ENCODE results near the gene SLC35A2.
"Not testable (repeated sequence)": the region's sequence is repeated elsewhere in the genome, so short reads cannot be mapped to it uniquely, and the experiment has no call there.

The SLC35A2 gene

DNA sequence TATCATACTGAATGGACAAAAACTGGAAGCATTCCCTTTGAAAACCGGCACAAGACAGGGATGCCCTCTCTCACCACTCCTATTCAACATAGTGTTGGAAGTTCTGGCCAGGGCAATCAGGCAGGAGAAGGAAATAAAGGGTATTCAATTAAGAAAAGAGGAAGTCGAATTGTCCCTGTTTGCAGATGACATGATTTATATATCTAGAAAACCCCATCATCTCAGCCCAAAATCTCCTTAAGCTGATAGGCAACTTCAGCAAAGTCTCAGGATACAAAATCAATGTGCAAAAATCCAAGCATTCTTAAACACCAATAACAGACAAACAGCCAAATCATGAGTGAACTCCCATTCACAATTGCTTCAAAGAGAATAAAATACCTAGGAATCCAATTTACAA, 39.4 kb downstream of the SLC35A2 start:
- H3K4me1 Mint-ChIP-seq (ENCODE audit: low read depth); H3K9me3 Mint-ChIP-seq; H3K27me3 Mint-ChIP-seq (ENCODE audit: low read depth); H3K4me3 Mint-ChIP-seq; H3K27ac Mint-ChIP-seq; H3K36me3 Mint-ChIP-seq (ENCODE audit: low read depth): not testable (repeated sequence)

DNA sequence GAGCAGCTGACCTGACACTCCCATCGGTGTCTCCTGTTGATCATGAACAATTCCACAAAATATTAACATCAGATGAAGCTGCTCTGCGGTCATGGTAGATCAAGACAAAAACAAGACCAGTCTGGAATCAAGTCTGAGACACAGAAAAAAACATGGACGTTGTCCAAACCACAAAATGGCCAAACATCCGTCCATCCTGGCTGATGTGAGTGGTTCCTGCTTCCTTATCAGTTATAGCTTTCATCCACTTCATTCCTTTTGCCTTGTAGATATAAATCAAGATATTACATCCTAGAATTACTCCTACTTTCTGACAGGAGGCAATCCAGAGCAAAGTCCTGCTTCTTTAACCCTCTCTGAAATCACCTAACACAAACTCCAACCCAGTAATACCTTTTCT, 47.2 kb downstream of the SLC35A2 start:
- no peak overlapping the region for H3K27ac Mint-ChIP-seq
- peaks cover 6% of the 10 kb centered on the region for H3K27me3 Mint-ChIP-seq (ENCODE audit: low read depth)

GRCh38 chrX:48854898-48855297, 56.5 kb downstream of the SLC35A2 start:
- no peaks in the 10 kb centered on the region for H3K9me3 Mint-ChIP-seq
- H3K27me3 Mint-ChIP-seq (ENCODE audit: low read depth) = peaks cover 17% of the 10 kb centered on the region
- H3K4me3 Mint-ChIP-seq = no peak overlapping the region
- H3K4me1 Mint-ChIP-seq (ENCODE audit: low read depth) = peaks cover 5% of the 10 kb centered on the region
- H3K36me3 Mint-ChIP-seq (ENCODE audit: low read depth) = no peaks in the 10 kb centered on the region
- no peak overlapping the region for H3K27ac Mint-ChIP-seq

More for the DNA sequence above, 47.2 kb downstream of the SLC35A2 start:
- Mint-ChIP-seq H3K4me1 (ENCODE audit: low read depth) (no peaks in the 10 kb centered on the region), H3K9me3 (no peaks in the 10 kb centered on the region), H3K4me3 (no peak overlapping the region), H3K36me3 (ENCODE audit: low read depth) (no peaks in the 10 kb centered on the region)

- not testable (repeated sequence) for H3K9me3 Mint-ChIP-seq; H3K27ac Mint-ChIP-seq; H3K36me3 Mint-ChIP-seq (ENCODE audit: low read depth); H3K4me1 Mint-ChIP-seq (ENCODE audit: low read depth); H3K4me3 Mint-ChIP-seq
- peaks cover 17% of the 10 kb centered on the region for H3K27me3 Mint-ChIP-seq (ENCODE audit: low read depth)
These were observed 57.2 kb downstream of the SLC35A2 start for GRCh38 chrX:48854121-48854804.

DNA sequence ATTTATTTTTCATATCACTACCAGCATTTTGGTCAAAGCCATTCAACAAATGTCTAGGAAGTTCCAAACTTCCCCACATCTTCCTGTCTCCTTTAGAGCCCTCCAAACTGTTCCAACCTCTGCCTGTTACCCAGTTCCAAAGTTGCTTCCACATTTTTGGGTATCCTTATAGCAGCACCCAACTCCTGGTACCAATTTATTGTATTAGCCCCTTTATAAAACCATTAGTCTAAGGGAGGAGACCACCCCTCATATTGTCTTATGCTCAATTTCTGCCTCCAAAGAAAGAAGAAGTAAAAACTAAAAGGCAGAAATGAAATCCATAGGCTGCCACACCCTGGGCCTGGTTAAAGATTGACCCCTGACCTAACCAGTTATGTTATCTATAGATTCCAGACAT, 58.0 kb downstream of the SLC35A2 start:
- not testable (repeated sequence) for H3K36me3 Mint-ChIP-seq (ENCODE audit: low read depth); H3K4me3 Mint-ChIP-seq; H3K27ac Mint-ChIP-seq; H3K9me3 Mint-ChIP-seq; H3K4me1 Mint-ChIP-seq (ENCODE audit: low read depth)
- H3K27me3 Mint-ChIP-seq (ENCODE audit: low read depth) = peaks cover 23% of the 10 kb centered on the region
